Hindlimb muscle (tissue), 1 donor: Measurements from ENCODE around the gene DEAF1. TPM values are rescaled to one million over a fixed set of nuclear protein-coding genes. Genes with fewer than 3 reads are reported as not detected.

Source experiments
- DNase-seq: peaks from one replicate; pipeline ENCODE4 v3.0.0-alpha.2; 2013
- polyA plus RNA-seq: library from polyadenylated mRNA; unstranded; fragments of 120-200 nt; gene quantifications from one replicate; pipeline ENCODE4 v1.2.1, GENCODE V29; 2013; ENCODE audit not compliant: insufficient read length

The DEAF1 gene
- polyA plus RNA-seq, 1 donor: 36.5 TPM

- no peak for DNase-seq
Measured at GRCh38 chr11:608791-609251, 86.2 kb downstream of the DEAF1 start.

GRCh38 chr11:607971-608659, 86.9 kb downstream of the DEAF1 start:
- no peak for DNase-seq

GRCh38 chr11:607020-607780, 87.8 kb downstream of the DEAF1 start:
- no peak for DNase-seq

- no peak for DNase-seq
Measured at GRCh38 chr11:606245-606644, 88.8 kb downstream of the DEAF1 start.

- DNase-seq: no peak
Measured at GRCh38 chr11:605286-606129, 89.5 kb downstream of the DEAF1 start.

GRCh38 chr11:603154-603553, 91.9 kb downstream of the DEAF1 start:
- no peak for DNase-seq

- DNase-seq: no peak
Measured at GRCh38 chr11:601573-602245, 93.3 kb downstream of the DEAF1 start.

GRCh38 chr11:598005-598680, 96.9 kb downstream of the DEAF1 start:
- DNase-seq: no peak

- DNase-seq: no peak
Measured at GRCh38 chr11:597166-597725, 97.8 kb downstream of the DEAF1 start.

- no peak for DNase-seq
Measured at GRCh38 chr11:596374-596773, 98.6 kb downstream of the DEAF1 start.

- no peak for DNase-seq
Measured at GRCh38 chr11:595400-595799, 99.6 kb downstream of the DEAF1 start.

Other genes with a start within 250 kb of the DEAF1 start
- 41.6 TPM for gene PTDSS2, start 244.9 kb downstream of the DEAF1 start, polyA plus RNA-seq
- gene RNH1, start 188.0 kb downstream of the DEAF1 start, polyA plus RNA-seq: 114 TPM
- gene HRAS, start 159.6 kb downstream of the DEAF1 start, polyA plus RNA-seq: 144 TPM
- 9.1 TPM for gene LRRC56, start 157.7 kb downstream of the DEAF1 start, polyA plus RNA-seq
- 0.80 TPM for gene LMNTD2, start 134.5 kb downstream of the DEAF1 start, polyA plus RNA-seq
- 3.7 TPM for gene RASSF7, start 134.3 kb downstream of the DEAF1 start, polyA plus RNA-seq
- gene PHRF1, start 118.8 kb downstream of the DEAF1 start, polyA plus RNA-seq: 21.3 TPM
- 17.5 TPM for gene IRF7, start 79.3 kb downstream of the DEAF1 start, polyA plus RNA-seq
- gene CDHR5, start 70.3 kb downstream of the DEAF1 start, polyA plus RNA-seq: 4.1 TPM
- gene SCT, start 68.0 kb downstream of the DEAF1 start, polyA plus RNA-seq: 127 TPM
- gene DRD4, start 58.0 kb downstream of the DEAF1 start, polyA plus RNA-seq: 1.2 TPM
- gene TMEM80, start 594 bp upstream of the DEAF1 start, polyA plus RNA-seq: 21.0 TPM
- 3.7 TPM for gene EPS8L2, start 11.0 kb upstream of the DEAF1 start, polyA plus RNA-seq
- 68.2 TPM for gene TALDO1, start 52.2 kb upstream of the DEAF1 start, polyA plus RNA-seq
- gene GATD1, start 82.3 kb upstream of the DEAF1 start, polyA plus RNA-seq: 57.6 TPM
- gene CEND1, start 94.9 kb upstream of the DEAF1 start, polyA plus RNA-seq: 0.67 TPM
- 10.9 TPM for gene SLC25A22, start 103.1 kb upstream of the DEAF1 start, polyA plus RNA-seq
- 11.9 TPM for gene PIDD1, start 110.0 kb upstream of the DEAF1 start, polyA plus RNA-seq
- gene RPLP2, start 114.7 kb upstream of the DEAF1 start, polyA plus RNA-seq: 1,677 TPM
- gene PNPLA2, start 123.7 kb upstream of the DEAF1 start, polyA plus RNA-seq: 47.9 TPM
- gene CRACR2B, start 132.7 kb upstream of the DEAF1 start, polyA plus RNA-seq: 17.3 TPM
- 189 TPM for gene CD151, start 137.7 kb upstream of the DEAF1 start, polyA plus RNA-seq
- 118 TPM for gene POLR2L, start 147.3 kb upstream of the DEAF1 start, polyA plus RNA-seq
- 55.0 TPM for gene TSPAN4, start 147.6 kb upstream of the DEAF1 start, polyA plus RNA-seq
- 61.0 TPM for gene CHID1, start 215.6 kb upstream of the DEAF1 start, polyA plus RNA-seq
- gene AP2A2, start 230.6 kb upstream of the DEAF1 start, polyA plus RNA-seq: 49.7 TPM